Karpas-422 (cell line): Measurements from ENCODE around the gene OASL. TPM values are rescaled to one million over a fixed set of nuclear protein-coding genes. Genes with fewer than 3 reads are reported as not detected.

Source experiments
- DNase-seq: peaks from one replicate; pipeline ENCODE4 v3.0.0-alpha.2; 2015
- H2AFZ ChIP-seq: fragments of 200-600 bp; sonication (generic); 2 replicates; pipeline ENCODE4 v1.6.1; 2014; ENCODE audit warnings: antibody characterized with exemption, low read length, mixed read lengths
- H3K27ac ChIP-seq: fragments of 200-600 bp; sonication (generic); 2 replicates; pipeline ENCODE4 v1.5.1; 2014; ENCODE audit warnings: mild to moderate bottlenecking, low read length, moderate library complexity
- H3K27me3 ChIP-seq: fragments of 200-600 bp; sonication (generic); 2 replicates; pipeline ENCODE4 v1.6.1; 2014; ENCODE audit warnings: low read length, mixed read lengths
- H3K36me3 ChIP-seq: fragments of 200-600 bp; sonication (generic); 2 replicates; pipeline ENCODE4 v1.6.1; 2014; ENCODE audit warnings: low read length, mixed read lengths; ENCODE audit not compliant: insufficient read depth
- H3K4me1 ChIP-seq: fragments of 200-600 bp; sonication (generic); 2 replicates; pipeline ENCODE4 v1.6.1; 2014; ENCODE audit warnings: mild to moderate bottlenecking, low read length, mixed read lengths
- H3K4me2 ChIP-seq: fragments of 200-600 bp; sonication (generic); 2 replicates; pipeline ENCODE4 v1.6.1; 2014; ENCODE audit warnings: low read length, low read depth, mild to moderate bottlenecking; ENCODE audit not compliant: poor library complexity, severe bottlenecking
- H3K4me3 ChIP-seq: fragments of 200-600 bp; sonication (generic); 2 replicates; pipeline ENCODE4 v1.5.1; 2014; ENCODE audit warnings: mild to moderate bottlenecking, antibody characterized with exemption, low read length, mixed read lengths
- H3K79me2 ChIP-seq: fragments of 200-600 bp; sonication (generic); 2 replicates; pipeline ENCODE4 v1.6.1; 2014; ENCODE audit warnings: mild to moderate bottlenecking, low read length, mixed read lengths
- H3K9ac ChIP-seq: fragments of 200-600 bp; sonication (generic); 2 replicates; pipeline ENCODE4 v1.6.0; 2014; ENCODE audit warnings: low read length
- H3K9me2 ChIP-seq: fragments of 200-600 bp; sonication (generic), shearing (Covaris generic); replicated peaks from 2 replicates; pipeline ENCODE4 v1.6.0; 2014; ENCODE audit warnings: mild to moderate bottlenecking, low read length, moderate library complexity; ENCODE audit not compliant: insufficient read depth
- H3K9me3 ChIP-seq: fragments of 300-700, 200-600 bp; sonication (generic); 2 replicates; pipeline ENCODE4 v1.6.1; 2014; ENCODE audit warnings: low read length, mixed read lengths
- H4K20me1 ChIP-seq: fragments of 200-600 bp; sonication (generic); 2 replicates; pipeline ENCODE4 v1.6.1; 2014; ENCODE audit warnings: mild to moderate bottlenecking, antibody characterized with exemption, low read length, low read depth; ENCODE audit not compliant: insufficient read depth
- total RNA-seq: library from RNA; depleted of rRNA; stranded (reverse); fragments of >200 nt; shearing (Covaris generic); gene quantifications from 2 replicates; pipeline ENCODE4 v1.2.3, GENCODE V29; 2014; ENCODE audit warnings: low replicate concordance; rRNA removed

OASL gene
- 0.69 and 1.4 TPM in 2 replicates for total RNA-seq

GRCh38 chr12:121038861-121039668, at the start of gene OASL:
Gene OASL, minus strand, starts transcription at chr12:121039246. Its CDS starts 275 bp downstream, at chr12:121038971.
- Histone ChIP-seq H3K27me3 (no peaks in the 10 kb centered on the region), H3K27ac (no peak within 1 kb of the TSS), H3K9me2 (no peaks in the 10 kb centered on the region), H3K4me2 (peak within 1 kb of the TSS; percentile 61), H3K9me3 (no peaks in the 10 kb centered on the region), H3K36me3 (no peaks in the 10 kb centered on the region), H3K4me1 (peaks cover 13% of the 10 kb centered on the region), H4K20me1 (no peaks in the 10 kb centered on the region), H3K79me2 (no peaks in the 10 kb centered on the region), H3K9ac (peak within 1 kb of the TSS; percentile 60), H2AFZ (peak within 1 kb of the TSS; percentile 88), H3K4me3 (peak within 1 kb of the TSS; percentile 69)
- DNase-seq: peak; percentile 69

- Histone ChIP-seq H3K4me1 (no peaks in the 10 kb centered on the region), H3K27me3 (no peaks in the 10 kb centered on the region), H2AFZ (no peak overlapping the region), H3K4me2 (no peak overlapping the region), H3K79me2 (no peaks in the 10 kb centered on the region), H3K9me3 (no peaks in the 10 kb centered on the region), H3K9me2 (no peaks in the 10 kb centered on the region), H3K36me3 (no peaks in the 10 kb centered on the region), H3K9ac (no peak overlapping the region), H3K27ac (no peak overlapping the region), H4K20me1 (no peaks in the 10 kb centered on the region), H3K4me3 (no peak overlapping the region)
- no peak for DNase-seq
Observed at GRCh38 chr12:121088195-121088585, 49.1 kb upstream of the OASL start.

- Histone ChIP-seq H3K4me1 (no peaks in the 10 kb centered on the region), H3K9me3 (no peaks in the 10 kb centered on the region), H3K9ac (no peak overlapping the region), H3K27ac (no peak overlapping the region), H3K4me2 (no peak overlapping the region), H3K36me3 (no peaks in the 10 kb centered on the region), H3K9me2 (no peaks in the 10 kb centered on the region), H3K79me2 (no peaks in the 10 kb centered on the region), H4K20me1 (no peaks in the 10 kb centered on the region), H2AFZ (no peak overlapping the region), H3K4me3 (no peak overlapping the region), H3K27me3 (no peaks in the 10 kb centered on the region)
- DNase-seq: no peak
Observed at GRCh38 chr12:121087467-121088194, 48.6 kb upstream of the OASL start.

GRCh38 chr12:121086781-121087295, 47.8 kb upstream of the OASL start:
- Histone ChIP-seq H2AFZ (no peak overlapping the region), H3K4me2 (no peak overlapping the region)

GRCh38 chr12:121085506-121086353, 46.7 kb upstream of the OASL start:
- Histone ChIP-seq H3K9ac (no peak overlapping the region), H3K9me3 (no peaks in the 10 kb centered on the region), H3K4me1 (no peaks in the 10 kb centered on the region), H3K79me2 (no peaks in the 10 kb centered on the region), H3K36me3 (no peaks in the 10 kb centered on the region), H3K9me2 (no peaks in the 10 kb centered on the region), H3K27ac (no peak overlapping the region), H4K20me1 (no peaks in the 10 kb centered on the region), H3K4me3 (no peak overlapping the region), H2AFZ (no peak overlapping the region), H3K27me3 (no peaks in the 10 kb centered on the region), H3K4me2 (no peak overlapping the region)
- DNase-seq: no peak

More at GRCh38 chr12:121086781-121087295, 47.8 kb upstream of the OASL start:
- Histone ChIP-seq H3K4me3 (no peak overlapping the region), H4K20me1 (no peaks in the 10 kb centered on the region), H3K4me1 (no peaks in the 10 kb centered on the region), H3K9me2 (no peaks in the 10 kb centered on the region), H3K27ac (no peak overlapping the region), H3K9me3 (no peaks in the 10 kb centered on the region), H3K79me2 (no peaks in the 10 kb centered on the region), H3K36me3 (no peaks in the 10 kb centered on the region), H3K9ac (no peak overlapping the region), H3K27me3 (no peaks in the 10 kb centered on the region)
- DNase-seq: no peak

- Histone ChIP-seq H3K9me3 (no peaks in the 10 kb centered on the region), H2AFZ (no peak overlapping the region), H3K27me3 (no peaks in the 10 kb centered on the region), H3K36me3 (no peaks in the 10 kb centered on the region), H3K79me2 (no peaks in the 10 kb centered on the region), H3K4me2 (no peak overlapping the region), H3K4me1 (no peaks in the 10 kb centered on the region), H3K27ac (no peak overlapping the region), H3K9ac (no peak overlapping the region), H4K20me1 (no peaks in the 10 kb centered on the region), H3K9me2 (no peaks in the 10 kb centered on the region), H3K4me3 (no peak overlapping the region)
- DNase-seq: no peak
Observed at GRCh38 chr12:121085069-121085468, 46.0 kb upstream of the OASL start.

GRCh38 chr12:121084229-121084628, 45.2 kb upstream of the OASL start:
- Histone ChIP-seq H3K9me3 (no peaks in the 10 kb centered on the region), H3K79me2 (no peaks in the 10 kb centered on the region), H3K4me3 (no peak overlapping the region), H3K9me2 (no peaks in the 10 kb centered on the region), H3K4me1 (no peaks in the 10 kb centered on the region), H4K20me1 (no peaks in the 10 kb centered on the region), H3K4me2 (no peak overlapping the region), H2AFZ (no peak overlapping the region), H3K9ac (no peak overlapping the region), H3K36me3 (no peaks in the 10 kb centered on the region), H3K27ac (no peak overlapping the region), H3K27me3 (no peaks in the 10 kb centered on the region)
- no peak for DNase-seq
